H1 (cell line): Measurements from ENCODE around the gene DOK7. TPM values are rescaled to one million over a fixed set of nuclear protein-coding genes. Genes with fewer than 3 reads are reported as not detected.

Experiments
- CTCF ChIA-PET: fragments of 300-600 bp; sonication (Branson Sonifier 250); formaldehyde crosslinking; loops from one replicate; lab custom pipeline; 2021; ENCODE audit not compliant: partially characterized antibody; lab: Charles Lee
- POLR2A ChIA-PET: fragments of 300-600 bp; sonication (Branson Sonifier 250); formaldehyde crosslinking; loops from one replicate; lab custom pipeline; 2021; ENCODE audit warnings: inconsistent platforms; ENCODE audit not compliant: partially characterized antibody; lab: Charles Lee
- DNase-seq, 2 experiments: peaks; one replicate each; pipeline versions ENCODE4 v3.0.0 to v3.0.0-alpha.2; 2010 to 2022; ENCODE audit warnings: low spot score in 2 of 2, low read depth in 1 of 2, mixed read lengths in 1 of 2
- FAIRE-seq: peaks from 2 replicates; lab custom pipeline; 2011; peaks lifted over from hg19 to GRCh38; lab: Jason Lieb, UNC
- H2AFZ ChIP-seq: 2 replicates; pipeline ENCODE4 v1.8.1; 2012; ENCODE audit warnings: low read length, inconsistent platforms
- H2AK5ac ChIP-seq: 2 replicates; pipeline ENCODE4 v1.6.1; 2013; ENCODE audit warnings: low read depth, low read length
- H2BK120ac ChIP-seq: replicated peaks from 2 replicates; pipeline ENCODE3; 2013; ENCODE audit warnings: low read depth, low read length, inconsistent platforms
- H2BK12ac ChIP-seq: 2 replicates; pipeline ENCODE4 v1.6.1; 2013; ENCODE audit warnings: low read depth, low read length
- H2BK15ac ChIP-seq: 2 replicates; pipeline ENCODE4 v1.6.1; 2013; ENCODE audit warnings: low read length
- H2BK20ac ChIP-seq: 2 replicates; pipeline ENCODE4 v1.6.1; 2013; ENCODE audit warnings: low read length
- H2BK5ac ChIP-seq: 2 replicates; pipeline ENCODE4 v1.6.1; 2013; ENCODE audit warnings: low read depth, low read length
- H3K14ac ChIP-seq: 2 replicates; pipeline ENCODE4 v1.6.1; 2013; ENCODE audit warnings: inconsistent platforms; ENCODE audit not compliant: insufficient read length
- H3K18ac ChIP-seq: 2 replicates; pipeline ENCODE4 v1.6.1; 2013; ENCODE audit warnings: low read length; ENCODE audit errors: extremely low read depth
- H3K23ac ChIP-seq: 2 replicates; pipeline ENCODE4 v1.6.1; 2013; ENCODE audit warnings: inconsistent platforms; ENCODE audit not compliant: insufficient read length
- H3K23me2 ChIP-seq: 2 replicates; pipeline ENCODE4 v1.6.1; 2013; ENCODE audit warnings: low read depth, low read length
- H3K27ac ChIP-seq: 2 replicates; pipeline ENCODE4 v1.6.1; 2011; ENCODE audit warnings: low read depth, low read length, inconsistent platforms
- H3K27me3 ChIP-seq, 4 experiments: replicated peaks in 1 of 4; 1 replicate in 1 of 4; 2 replicates in 3 of 4; pipeline versions ENCODE4 v1.6.1 to v1.8.1; 2011 to 2013; ENCODE audit warnings: low read length in 3 of 4, mild to moderate bottlenecking in 3 of 4, inconsistent platforms in 2 of 4, mixed read lengths in 2 of 4, moderate library complexity in 1 of 4; ENCODE audit not compliant: control insufficient read depth in 3 of 4, insufficient read depth in 3 of 4; ENCODE audit errors: extremely low read depth in 1 of 4
- H3K36me3 ChIP-seq, 4 experiments: 2 replicates each; pipeline versions ENCODE4 v1.6.1 to v1.8.1; 2011 to 2013; ENCODE audit warnings: mild to moderate bottlenecking in 4 of 4, low read length in 3 of 4, moderate library complexity in 2 of 4, control low read depth in 1 of 4, inconsistent platforms in 1 of 4; ENCODE audit not compliant: insufficient read depth in 4 of 4, control insufficient read depth in 2 of 4
- H3K4ac ChIP-seq: replicated peaks from 2 replicates; pipeline ENCODE3; 2013; ENCODE audit warnings: low read length, low read depth, mixed read lengths, inconsistent platforms; ENCODE audit not compliant: insufficient read length
- H3K4me1 ChIP-seq, 4 experiments: replicated peaks in 1 of 4; 1 replicate in 1 of 4; 2 replicates in 3 of 4; pipeline versions ENCODE4 v1.6.1 to v1.8.1; 2011 to 2013; ENCODE audit warnings: low read length in 3 of 4, inconsistent platforms in 2 of 4, mixed read lengths in 1 of 4; ENCODE audit not compliant: insufficient read depth in 4 of 4, control insufficient read depth in 3 of 4
- H3K4me2 ChIP-seq, 2 experiments: 2 replicates each; pipeline versions ENCODE4 v1.6.1 to v1.8.1; 2011 to 2013; ENCODE audit warnings: low read depth in 2 of 2, low read length in 2 of 2, control low read depth in 1 of 2, inconsistent platforms in 1 of 2, mild to moderate bottlenecking in 1 of 2; ENCODE audit not compliant: insufficient read depth in 1 of 2
- H3K4me3 ChIP-seq, 4 experiments: fragments of 200-600, 300-600 bp in 1 of 4; sonication (generic), shearing (Covaris generic), sonication (Bioruptor Twin) in 1 of 4; 2 replicates each; pipeline versions ENCODE4 v1.5.1 to v1.8.1; 2011 to 2016; ENCODE audit warnings: low read length in 4 of 4, low read depth in 3 of 4, control low read depth in 2 of 4, inconsistent platforms in 2 of 4, mild to moderate bottlenecking in 2 of 4, mixed read lengths in 1 of 4, moderate library complexity in 1 of 4; ENCODE audit not compliant: insufficient read depth in 2 of 4; ENCODE audit errors: extremely low read depth in 1 of 4
- H3K56ac ChIP-seq: replicated peaks from 2 replicates; pipeline ENCODE3; 2013; ENCODE audit warnings: low read depth, mild to moderate bottlenecking, mixed read lengths, low read length, inconsistent platforms; ENCODE audit not compliant: insufficient read length
- H3K79me1 ChIP-seq: 2 replicates; pipeline ENCODE4 v1.6.1; 2013; ENCODE audit warnings: low read depth, low read length, control low read depth
- H3K79me2 ChIP-seq, 2 experiments: 2 replicates each; pipeline versions ENCODE4 v1.6.1 to v1.8.1; 2012 to 2013; ENCODE audit warnings: low read length in 2 of 2, mild to moderate bottlenecking in 2 of 2, inconsistent platforms in 1 of 2; ENCODE audit not compliant: insufficient read depth in 2 of 2, control insufficient read depth in 1 of 2
- H3K9ac ChIP-seq, 4 experiments: replicated peaks in 1 of 4; 1 replicate in 1 of 4; 2 replicates in 3 of 4; pipeline versions ENCODE4 v1.6.1 to v1.8.1; 2011 to 2013; ENCODE audit warnings: low read depth in 3 of 4, low read length in 3 of 4, control low read depth in 2 of 4, mild to moderate bottlenecking in 2 of 4, moderate library complexity in 2 of 4, inconsistent platforms in 1 of 4; ENCODE audit errors: extremely low read depth in 1 of 4
- H3K9me3 ChIP-seq, 2 experiments: 2 replicates each; pipeline versions ENCODE4 v1.6.1 to v1.8.1; 2012 to 2013; ENCODE audit warnings: mild to moderate bottlenecking in 2 of 2, moderate library complexity in 2 of 2, control low read depth in 1 of 2, inconsistent platforms in 1 of 2, low read depth in 1 of 2, low read length in 1 of 2, mixed read lengths in 1 of 2; ENCODE audit not compliant: insufficient read depth in 2 of 2
- H4K20me1 ChIP-seq, 2 experiments: replicated peaks in 1 of 2; 2 replicates each; pipeline versions ENCODE3 to v1.8.1; 2011 to 2013; ENCODE audit warnings: inconsistent platforms in 2 of 2, low read length in 2 of 2, mild to moderate bottlenecking in 1 of 2; ENCODE audit not compliant: insufficient read depth in 2 of 2, control insufficient read depth in 1 of 2
- H4K5ac ChIP-seq: 2 replicates; pipeline ENCODE4 v1.6.1; 2013; ENCODE audit warnings: low read length, low read depth, mixed read lengths, inconsistent platforms; ENCODE audit not compliant: insufficient read length
- H4K8ac ChIP-seq: 2 replicates; pipeline ENCODE4 v1.8.0; 2013; ENCODE audit warnings: mild to moderate bottlenecking, moderate library complexity, low read length, inconsistent platforms; ENCODE audit not compliant: insufficient read depth; ENCODE audit errors: extremely low read depth
- H4K91ac ChIP-seq: replicated peaks from 2 replicates; pipeline ENCODE3; 2013; ENCODE audit warnings: low read length, mixed read lengths, inconsistent platforms; ENCODE audit not compliant: insufficient read length
- ATF2 ChIP-seq: IDR thresholded peaks from 2 replicates; pipeline ENCODE4 v1.6.1; 2012; ENCODE audit warnings: low read length, inconsistent platforms
- BACH1 ChIP-seq: IDR thresholded peaks from 2 replicates; pipeline ENCODE4 v1.6.1; 2012; ENCODE audit warnings: low read length, improper control_type of control experiment
- BCL11A ChIP-seq, 2 experiments: IDR thresholded peaks; one replicate each; pipeline ENCODE4 v1.6.1; 2011; ENCODE audit warnings: low read depth in 2 of 2, low read length in 2 of 2, mild to moderate bottlenecking in 2 of 2
- E2F6 ChIP-seq: IDR thresholded peaks from 2 replicates; pipeline ENCODE4 v1.6.1; 2012; ENCODE audit warnings: inconsistent platforms
- FOSL1 ChIP-seq: IDR thresholded peaks from 2 replicates; pipeline ENCODE4 v1.6.1; 2011; ENCODE audit warnings: mild to moderate bottlenecking, low read depth, low read length, moderate library complexity; ENCODE audit not compliant: insufficient read depth
- GABPA ChIP-seq: IDR thresholded peaks from 2 replicates; pipeline ENCODE4 v1.6.1; 2011; ENCODE audit warnings: mild to moderate bottlenecking, low read length, moderate library complexity, borderline replicate concordance; ENCODE audit not compliant: insufficient read depth
- HDAC6 ChIP-seq: IDR thresholded peaks from one replicate; pipeline ENCODE4 v1.7.1; 2012; ENCODE audit warnings: low read depth, mild to moderate bottlenecking, inconsistent platforms, low read length, moderate library complexity
- POLR2A ChIP-seq, 2 experiments: IDR thresholded peaks; 1 replicate in 1 of 2; 2 replicates in 1 of 2; pipeline ENCODE4 v1.6.1; 2011; ENCODE audit warnings: low read depth in 2 of 2, low read length in 2 of 2, mild to moderate bottlenecking in 2 of 2; ENCODE audit errors: control extremely low read depth in 1 of 2
- RAD21 ChIP-seq, 2 experiments: IDR thresholded peaks in 1 of 2; conservative IDR thresholded peaks in 1 of 2; 2 replicates each; pipeline ENCODE4 v1.6.1; 2011; ENCODE audit warnings: low read depth in 2 of 2, low read length in 2 of 2, improper control_type of control experiment in 1 of 2, inconsistent platforms in 1 of 2, mild to moderate bottlenecking in 1 of 2, moderate library complexity in 1 of 2
- SUZ12 ChIP-seq: fragments of 200-600 bp; sonication (generic); IDR thresholded peaks from 2 replicates; pipeline ENCODE4 v1.6.1; 2012; ENCODE audit warnings: mild to moderate bottlenecking, inconsistent platforms, low read length, moderate library complexity, mixed read lengths
- TAF7 ChIP-seq: optimal IDR thresholded peaks from 2 replicates; pipeline ENCODE3; 2011; ENCODE audit warnings: low read depth, mild to moderate bottlenecking, inconsistent platforms, low read length, moderate library complexity, borderline replicate concordance
- WGBS, 2 experiments: shearing (Covaris generic) in 1 of 2; methylation state at CpG; one replicate each; pipeline versions ENCODE4 v1.1.6 to v1.1.7; 2013 to 2015; ENCODE audit warnings: low lambda C conversion rate in 2 of 2, mixed read lengths in 2 of 2, inconsistent platforms in 1 of 2, low coverage in 1 of 2, missing lambda C conversion rate in 1 of 2; ENCODE audit not compliant: insufficient replicate concordance in 2 of 2, insufficient coverage in 1 of 2, insufficient read length in 1 of 2; ENCODE audit errors: extremely low coverage in 1 of 2, missing lambda C conversion rate in 1 of 2; 5-methylcytosine and 5-hydroxymethylcytosine counted together
- polyA plus RNA-seq, 7 experiments: library from polyadenylated mRNA; depleted of rRNA in 3 of 7; stranded (reverse) in 5 of 7; unstranded in 2 of 7; fragments of >200 nt in 5 of 7; fragments of 200-250 nt in 2 of 7; gene quantifications; 1 replicate in 5 of 7; 2 replicates in 1 of 7; 4 replicates in 1 of 7; pipeline versions ENCODE4 v1.2.1 to v1.2.3, GENCODE V29; 2011 to 2013; ENCODE audit warnings: missing spikeins in 2 of 7, mixed read lengths in 2 of 7
- total RNA-seq: library from RNA; stranded (reverse); fragmentation: NEBNext Ultra II Directional; extraction: Animal tissue kit (Norgen Biotek cat#: 25700); gene quantifications from 2 replicates; pipeline ENCODE4 v1.2.1, GENCODE V29; 2021

Gene DOK7
- total and polyA plus RNA-seq, 2 of the 8 experiments (the other 6 are each of a cell fraction or from before 2014, with no cell fraction given), result 0.32 TPM; not detected in 1

GRCh38 chr4:3416821-3417221 lies 46.3 kb upstream of the DOK7 start:
- Histone ChIP-seq H3K4me3 (no peak overlapping the region), H3K36me3 (peaks cover 0 to 4% (median 0%) of the 10 kb centered on the region in 4 experiments; a peak in 2 of 8 replicates), H2AK5ac (no peak overlapping the region), H3K4ac (no peak overlapping the region), H2BK12ac (no peak overlapping the region), H4K5ac (no peak overlapping the region), H3K18ac (no peak overlapping the region), H3K27me3 (no peaks in the 10 kb centered on the region), H3K27ac (0 out of 2 replicates have a peak overlapping the region, but pooled peaks have one; percentile 25), H4K20me1 (peaks cover 4 to 10% of the 10 kb centered on the region in 2 experiments), H2BK5ac (no peak overlapping the region), H3K23me2 (no peaks in the 10 kb centered on the region; the same call in 1 of the 2 replicates), H4K8ac (peak overlapping the region; percentile 57; the same call in 1 of the 2 replicates), H2AFZ (no peak overlapping the region), H3K4me1 (no peaks in the 10 kb centered on the region; a peak in 3 of 7 replicates), H3K4me2 (no peak overlapping the region), H3K9me3 (no peaks in the 10 kb centered on the region), H3K79me2 (no peaks in the 10 kb centered on the region), H4K91ac (no peak overlapping the region), H3K14ac (no peak overlapping the region)
- ChIA-PET CTCF (interaction anchor here (0.6 to 6.6 kb wide), 11 partner anchors 7 to 458 kb away, joined by 3 to 32 read pairs (median 6); no protein-coding TSS in a partner anchor), POLR2A (no interaction called here)
- no peak for DNase-seq
- TF ChIP-seq HDAC6 (no peak), SUZ12 (no peak), BCL11A (IDR thresholded peaks at IDR 0.05; ENCODE audit: low read depth in 2 of 2, low read length in 2 of 2) (no peak), RAD21 (IDR thresholded peaks at IDR 0.05 in 1 of 2, conservative IDR thresholded peaks at IDR 0.05 in 1 of 2; ENCODE audit: low read depth in 2 of 2, low read length in 2 of 2) (no peak), BACH1 (no peak), ATF2 (no peak), FOSL1 (no peak), GABPA (no peak), E2F6 (no peak), POLR2A (IDR thresholded peaks at IDR 0.05; ENCODE audit: control extremely low read depth in 1 of 2, low read depth in 2 of 2, low read length in 2 of 2) (no peak), TAF7 (no peak)
- TF ChIP-seq, all 59 proteins: peak for 0
- H3K9ac ChIP-seq, result no peak overlapping the region
- no peak overlapping the region for H2BK15ac ChIP-seq
- no peak overlapping the region for H3K23ac ChIP-seq
- peaks cover 4% of the 10 kb centered on the region; the same call in 1 of the 2 replicates for H3K79me1 ChIP-seq
- H2BK120ac ChIP-seq, result no peak overlapping the region
- FAIRE-seq, result no peak
- H3K56ac ChIP-seq, result no peak overlapping the region
- 86% methylated on average over 17 of the region's 17 CpGs; no CpG with 5 or more reads in 1 of the 2 experiments for WGBS, 2 experiments
- no peak overlapping the region for H2BK20ac ChIP-seq
